Measurements from ENCODE around the gene MICAL2. TPM values are rescaled to one million over a fixed set of nuclear protein-coding genes. Genes with fewer than 3 reads are reported as not detected.

Gene MICAL2
- total RNA-seq, 2 donors from 2014 or later: 13.1 to 285 TPM

DNA sequence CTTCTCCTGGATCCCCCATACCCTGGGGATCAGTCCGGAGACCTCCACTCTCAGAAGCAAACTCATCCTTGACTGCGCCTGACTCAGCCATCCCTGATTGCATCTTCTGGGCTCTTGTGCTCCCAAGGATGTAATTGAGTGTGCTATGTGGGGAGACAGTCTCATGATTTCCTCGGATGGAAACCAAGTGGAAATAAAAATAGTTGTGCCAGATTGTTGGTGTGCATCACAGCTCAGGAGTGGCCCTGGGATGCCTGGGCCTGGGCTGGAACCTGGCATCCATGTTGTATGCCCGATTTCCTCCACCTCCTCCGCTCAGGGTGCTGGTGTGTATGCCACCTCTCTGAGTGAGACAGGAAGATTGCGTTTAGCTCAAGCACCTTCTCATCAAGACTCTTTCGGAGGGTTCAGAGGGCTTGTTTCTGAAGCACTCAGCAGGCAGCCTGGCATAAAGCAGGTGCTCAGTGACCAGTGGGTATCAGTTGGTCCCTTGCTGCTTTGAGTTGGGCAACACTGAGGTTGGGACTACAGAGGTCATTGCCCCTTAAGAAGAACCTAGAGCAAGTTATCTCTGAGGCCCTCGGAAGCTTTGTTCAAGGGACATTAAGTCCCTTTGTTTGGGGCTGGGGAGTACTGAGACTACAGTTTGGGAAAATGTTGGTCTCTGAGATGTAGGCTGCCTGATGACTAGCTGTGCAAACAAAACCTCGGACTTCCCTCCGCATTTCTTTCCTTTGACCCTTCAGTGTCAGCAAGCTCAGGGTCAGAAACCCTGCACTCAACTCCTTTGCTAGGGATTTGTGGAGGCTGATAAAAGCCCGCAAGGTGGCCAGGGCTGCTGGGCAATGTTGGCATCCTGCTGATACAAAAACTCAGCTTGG lies 24.8 kb upstream of the MICAL2 start:
- Histone ChIP-seq H3K4me3 (no peak overlapping the region), H3K27ac (peak overlapping the region; percentile 71 to 77), H3K27me3 (replicated peaks; ENCODE audit: insufficient read depth) (no peaks in the 10 kb centered on the region), H3K9me3 (no peaks in the 10 kb centered on the region), H3K36me3 (no peaks in the 10 kb centered on the region), H3K4me1 (replicated peaks) (no peaks in the 10 kb centered on the region)
- intact Hi-C loops (cut with DNase I): loop anchor here (10.0 kb wide), 1 partner anchor 349 kb away; no protein-coding TSS in a partner anchor
- DNase-seq (ENCODE audit: low spot score): no peak
- TF ChIP-seq POLR2AphosphoS5 (IDR thresholded peaks at IDR 0.05): no peak
- TF ChIP-seq POLR2A (IDR thresholded peaks at IDR 0.05): no peak
- TF ChIP-seq, protein P1, sequence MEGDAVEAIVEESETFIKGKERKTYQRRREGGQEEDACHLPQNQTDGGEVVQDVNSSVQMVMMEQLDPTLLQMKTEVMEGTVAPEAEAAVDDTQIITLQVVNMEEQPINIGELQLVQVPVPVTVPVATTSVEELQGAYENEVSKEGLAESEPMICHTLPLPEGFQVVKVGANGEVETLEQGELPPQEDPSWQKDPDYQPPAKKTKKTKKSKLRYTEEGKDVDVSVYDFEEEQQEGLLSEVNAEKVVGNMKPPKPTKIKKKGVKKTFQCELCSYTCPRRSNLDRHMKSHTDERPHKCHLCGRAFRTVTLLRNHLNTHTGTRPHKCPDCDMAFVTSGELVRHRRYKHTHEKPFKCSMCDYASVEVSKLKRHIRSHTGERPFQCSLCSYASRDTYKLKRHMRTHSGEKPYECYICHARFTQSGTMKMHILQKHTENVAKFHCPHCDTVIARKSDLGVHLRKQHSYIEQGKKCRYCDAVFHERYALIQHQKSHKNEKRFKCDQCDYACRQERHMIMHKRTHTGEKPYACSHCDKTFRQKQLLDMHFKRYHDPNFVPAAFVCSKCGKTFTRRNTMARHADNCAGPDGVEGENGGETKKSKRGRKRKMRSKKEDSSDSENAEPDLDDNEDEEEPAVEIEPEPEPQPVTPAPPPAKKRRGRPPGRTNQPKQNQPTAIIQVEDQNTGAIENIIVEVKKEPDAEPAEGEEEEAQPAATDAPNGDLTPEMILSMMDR (IDR thresholded peaks at IDR 0.05): no peak
- WGBS: 85% methylated on average over 11 of the region's 11 CpGs

DNA sequence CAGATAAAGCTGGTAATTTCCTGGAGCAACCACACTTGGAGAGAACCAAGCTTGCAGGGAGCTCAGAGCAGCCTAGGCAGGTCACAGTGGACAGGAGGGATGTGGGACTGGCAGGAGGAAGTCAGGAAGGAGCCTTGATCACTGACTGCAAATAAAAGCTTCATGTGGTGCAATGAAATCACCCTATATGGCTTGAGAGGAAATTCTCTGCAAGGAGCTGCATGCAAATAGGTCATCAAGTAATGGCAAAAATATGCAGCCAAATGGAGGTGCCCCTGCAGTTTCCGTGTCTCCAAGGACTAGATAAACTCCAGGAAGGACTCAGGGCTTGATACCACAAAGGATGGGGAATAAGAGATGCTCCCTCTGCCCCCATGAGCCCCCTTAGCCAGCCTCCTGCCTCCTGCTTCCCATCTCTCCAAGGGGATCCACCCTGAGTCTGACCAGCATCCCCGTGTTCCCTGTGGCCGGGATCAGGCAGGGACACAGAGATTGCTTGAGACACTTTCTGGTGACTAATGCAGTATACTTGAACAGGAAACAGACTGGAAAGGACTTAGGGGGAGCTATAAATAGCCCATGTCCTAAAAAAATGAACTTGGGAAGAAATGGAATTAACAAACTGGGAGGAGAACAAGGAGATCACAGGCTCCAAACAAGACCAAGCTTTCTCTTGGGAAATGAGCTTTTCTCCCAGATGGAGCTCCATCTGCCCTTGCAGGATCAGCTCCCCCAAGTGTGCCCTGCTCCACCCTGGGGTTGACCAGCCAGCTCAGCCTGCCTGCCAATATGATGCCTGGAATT lies 23.9 kb upstream of the MICAL2 start:
- H3K4me1 ChIP-seq (replicated peaks): no peaks in the 10 kb centered on the region
- TF ChIP-seq POLR2A (IDR thresholded peaks at IDR 0.05): no peak
- peak; percentile 67 for TF ChIP-seq POLR2AphosphoS5 (IDR thresholded peaks at IDR 0.05)
- no peaks in the 10 kb centered on the region for H3K9me3 ChIP-seq
- H3K27ac ChIP-seq: peak overlapping the region; percentile 71 to 77
- no peak overlapping the region for H3K4me3 ChIP-seq
- H3K36me3 ChIP-seq: no peaks in the 10 kb centered on the region
- no peak for DNase-seq (ENCODE audit: low spot score)
- intact Hi-C loops (cut with DNase I): loop anchor here (10.0 kb wide), 1 partner anchor 348 kb away; no protein-coding TSS in a partner anchor
- WGBS: 41% methylated on average over 3 of the region's 3 CpGs
- no peaks in the 10 kb centered on the region for H3K27me3 ChIP-seq (replicated peaks; ENCODE audit: insufficient read depth)

DNA sequence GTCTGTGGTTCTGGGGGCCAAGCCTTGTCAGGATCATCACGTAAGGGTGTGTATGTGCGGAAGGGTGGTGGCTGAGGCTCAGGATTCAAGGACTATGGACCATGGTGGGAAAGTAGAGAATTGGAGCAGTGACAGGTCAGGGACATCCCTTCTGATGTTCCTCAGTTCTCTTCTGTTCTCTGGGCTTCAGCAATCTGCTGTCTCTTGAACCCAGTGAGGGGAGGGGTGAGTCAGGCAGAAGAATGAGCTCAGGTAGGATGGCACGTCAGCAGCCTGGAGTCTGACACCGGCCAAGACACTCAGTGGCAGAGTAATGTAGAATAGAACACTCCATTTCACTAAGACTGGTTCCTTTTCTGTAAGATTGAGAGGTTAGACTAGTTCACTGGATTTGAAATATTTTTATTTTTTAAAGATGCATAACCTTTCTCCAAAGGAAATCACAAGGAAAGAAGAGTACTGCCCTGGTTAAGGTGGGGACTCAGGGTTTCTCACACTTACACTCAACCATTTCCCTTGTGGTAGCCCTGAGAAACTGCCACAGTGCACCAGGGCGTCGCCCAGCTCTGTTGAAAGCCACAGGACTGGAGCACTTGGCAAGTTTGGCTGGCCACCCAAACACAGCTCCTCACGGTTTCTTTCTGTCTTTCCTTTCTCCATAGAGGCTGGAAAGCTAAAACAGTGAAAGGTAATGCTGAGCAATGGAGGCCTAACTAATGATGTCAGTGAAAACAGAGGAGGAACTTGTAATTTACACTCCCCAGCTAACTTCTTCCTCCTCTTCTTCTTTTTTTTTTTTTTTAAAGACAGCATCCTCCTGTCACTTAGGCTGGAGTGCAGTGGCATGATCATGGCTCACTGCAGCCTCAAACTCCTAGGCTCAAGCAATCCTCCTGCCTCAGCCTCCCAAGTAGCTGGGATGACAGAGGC lies 23.1 kb upstream of the MICAL2 start:
- H3K27me3 ChIP-seq (replicated peaks; ENCODE audit: insufficient read depth): no peaks in the 10 kb centered on the region
- no peaks in the 10 kb centered on the region for H3K9me3 ChIP-seq
- no peaks in the 10 kb centered on the region for H3K4me1 ChIP-seq (replicated peaks)
- 72% methylated on average over 7 of the region's 7 CpGs for WGBS
- TF ChIP-seq POLR2A (IDR thresholded peaks at IDR 0.05) (no peak), POLR2AphosphoS5 (IDR thresholded peaks at IDR 0.05) (no peak)
- TF ChIP-seq, protein P1 (IDR thresholded peaks at IDR 0.05): no peak
- no peaks in the 10 kb centered on the region for H3K36me3 ChIP-seq
- intact Hi-C loops (cut with DNase I): loop anchor here (10.0 kb wide), 1 partner anchor 347 kb away; no protein-coding TSS in a partner anchor
- no peak for DNase-seq (ENCODE audit: low spot score)
- H3K27ac ChIP-seq: peak overlapping the region; percentile 71 to 77
- H3K4me3 ChIP-seq: no peak overlapping the region

DNA sequence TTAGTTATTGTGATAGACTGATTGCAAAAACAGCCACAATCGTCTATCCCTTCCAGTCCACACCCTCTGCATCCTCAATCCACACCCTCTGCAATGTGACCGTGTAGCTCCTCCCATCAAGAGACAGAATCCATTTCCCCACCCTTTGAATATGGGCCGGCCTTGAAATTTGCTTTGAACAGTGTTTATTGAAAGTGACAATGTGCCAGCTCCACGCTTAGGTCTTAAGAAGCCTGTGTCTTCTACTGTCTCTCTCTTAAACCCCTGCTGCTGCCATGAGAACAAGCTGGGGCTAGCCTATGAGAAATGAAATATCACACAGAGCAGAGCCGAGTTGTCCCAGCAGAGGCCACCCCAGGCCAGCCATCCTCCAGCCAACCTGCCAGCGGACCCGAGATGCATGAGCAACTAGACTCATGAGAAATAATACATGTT lies 22.3 kb upstream of the MICAL2 start:
- H3K27me3 ChIP-seq (replicated peaks; ENCODE audit: insufficient read depth): no peaks in the 10 kb centered on the region
- DNase-seq (ENCODE audit: low spot score): peak; percentile 69
- H3K36me3 ChIP-seq: no peaks in the 10 kb centered on the region
- no peaks in the 10 kb centered on the region for H3K9me3 ChIP-seq
- intact Hi-C loops (cut with DNase I): loop anchor here (10.0 kb wide), 1 partner anchor 347 kb away; no protein-coding TSS in a partner anchor
- TF ChIP-seq, protein P1 (IDR thresholded peaks at IDR 0.05): peak in 2 of 4 experiments; percentile 63 to 70
- TF ChIP-seq POLR2A (IDR thresholded peaks at IDR 0.05) (no peak), POLR2AphosphoS5 (IDR thresholded peaks at IDR 0.05) (peak; percentile 54)
- H3K27ac ChIP-seq: peak overlapping the region; percentile 71 to 77
- H3K4me1 ChIP-seq (replicated peaks): no peaks in the 10 kb centered on the region
- 10% methylated on average over 7 of the region's 7 CpGs for WGBS
- no peak overlapping the region for H3K4me3 ChIP-seq
